Measurements from ENCODE around the gene PSAT1.

PSAT1 gene

GRCh38 chr9:78365748-78366697 is 69.1 kb downstream of the PSAT1 start:
- DNase-seq (ENCODE audit: low read depth, low spot score) = no peak

- no peak for DNase-seq (ENCODE audit: low read depth, low spot score)
Observed at GRCh38 chr9:78366827-78367226, 69.9 kb downstream of the PSAT1 start.

GRCh38 chr9:78368236-78368635 is 71.3 kb downstream of the PSAT1 start:
- no peak for DNase-seq (ENCODE audit: low read depth, low spot score)

GRCh38 chr9:78369639-78370219 is 72.8 kb downstream of the PSAT1 start:
- DNase-seq (ENCODE audit: low read depth, low spot score) = peak; percentile 13

- DNase-seq (ENCODE audit: low read depth, low spot score) = no peak
Observed at GRCh38 chr9:78370991-78371390, 74.1 kb downstream of the PSAT1 start.

GRCh38 chr9:78371981-78372380 is 75.1 kb downstream of the PSAT1 start:
- DNase-seq (ENCODE audit: low read depth, low spot score) = no peak
